Ammon's horn (tissue), 1 donor: ENCODE results near the gene SGSH.
"Not testable (repeated sequence)": the region's sequence is repeated elsewhere in the genome, so short reads cannot be mapped to it uniquely, and the experiment has no call there.

Experiments
- DNase-seq: peaks from one replicate; pipeline ENCODE4 v3.0.0-alpha.2; 2016; ENCODE audit warnings: low spot score

SGSH gene

GRCh38 chr17:80220054-80220735 lies at the start of gene SGSH, which contains the start of gene SLC26A11:
SGSH (minus strand) TSS chr17:80220333; CDS start chr17:80220313, 20 bp downstream.
SLC26A11 (plus strand) TSS chr17:80220427; CDS start chr17:80221561, 1,134 bp downstream.
- DNase-seq = peak; percentile 67

- no peak for DNase-seq
Observed at GRCh38 chr17:80269405-80269807, 49.3 kb upstream of the SGSH start.

- DNase-seq = no peak
Observed at GRCh38 chr17:80268427-80268826, 48.3 kb upstream of the SGSH start.

- DNase-seq = no peak
Observed at GRCh38 chr17:80267391-80267790, 47.3 kb upstream of the SGSH start.

- DNase-seq = no peak
Observed at GRCh38 chr17:80265205-80266068, 45.3 kb upstream of the SGSH start.

- DNase-seq = no peak
Observed at GRCh38 chr17:80264205-80265075, 44.3 kb upstream of the SGSH start.

GRCh38 chr17:80263253-80264204 lies 43.4 kb upstream of the SGSH start:
- peak; percentile 64 for DNase-seq

- DNase-seq = no peak
Observed at GRCh38 chr17:80262775-80263244, 42.7 kb upstream of the SGSH start.

- DNase-seq = no peak
Observed at GRCh38 chr17:80262291-80262690, 42.2 kb upstream of the SGSH start.

GRCh38 chr17:80261895-80262279 lies 41.8 kb upstream of the SGSH start:
- no peak for DNase-seq

GRCh38 chr17:80261159-80261894 lies 41.2 kb upstream of the SGSH start:
- peak; percentile 54 for DNase-seq

- no peak for DNase-seq
Observed at GRCh38 chr17:80260791-80261158, 40.6 kb upstream of the SGSH start, which contains the start of gene RNF213. RNF213 (plus strand) TSS chr17:80260852; CDS start chr17:80263682, 2,830 bp downstream.

GRCh38 chr17:80260069-80260535 lies 40.0 kb upstream of the SGSH start:
- DNase-seq = no peak

GRCh38 chr17:80259457-80260068 lies 39.4 kb upstream of the SGSH start:
- no peak for DNase-seq

GRCh38 chr17:80258296-80258695 lies 38.2 kb upstream of the SGSH start:
- not testable (repeated sequence) for DNase-seq

GRCh38 chr17:80257716-80258213 lies 37.6 kb upstream of the SGSH start:
- DNase-seq = no peak

- DNase-seq = no peak
Observed at GRCh38 chr17:80256034-80256350, 35.9 kb upstream of the SGSH start.

GRCh38 chr17:80254396-80255251 lies 34.5 kb upstream of the SGSH start:
- DNase-seq = no peak
